ENCODE measurements around the gene FHL2.

FHL2 gene

GRCh38 chr2:105391763-105392662, 6.8 kb downstream of the FHL2 start:
- Histone ChIP-seq H3K4me1 (ENCODE audit: insufficient read depth, low read length, poor library complexity, severe bottlenecking) (peaks cover 40% of the 10 kb centered on the region), H3F3A (ENCODE audit: low read depth) (no peaks in the 10 kb centered on the region), H2AFZ (ENCODE audit: low read length) (no peak overlapping the region), H3K4me2 (ENCODE audit: low read depth, low read length, poor library complexity, severe bottlenecking) (peak overlapping the region; percentile 88), H3K27me3 (ENCODE audit: insufficient read depth, low read length, poor library complexity, severe bottlenecking) (no peaks in the 10 kb centered on the region), H3K4me3 (ENCODE audit: low read length, poor library complexity, severe bottlenecking) (no peak overlapping the region), H3K9ac (ENCODE audit: low read depth, low read length, poor library complexity, severe bottlenecking) (no peak overlapping the region), H3K9me3 (ENCODE audit: insufficient read depth, low read depth, low read length) (no peaks in the 10 kb centered on the region), H3K9me2 (replicated peaks; ENCODE audit: low read depth, low read length) (no peaks in the 10 kb centered on the region), H3K36me3 (ENCODE audit: insufficient read depth, low read length) (peaks cover 9% of the 10 kb centered on the region; the same call in 1 of the 2 replicates), H4K20me1 (ENCODE audit: insufficient read depth, low read length, poor library complexity, severe bottlenecking) (peaks cover 5% of the 10 kb centered on the region), H3K79me2 (ENCODE audit: insufficient read depth, low read length) (peaks cover 94% of the 10 kb centered on the region)
- TF ChIP-seq CTCF (conservative IDR thresholded peaks at IDR 0.05; ENCODE audit: low read length) (no peak), EZH2phosphoT487 (IDR thresholded peaks at IDR 0.05; ENCODE audit: borderline replicate concordance) (no peak)

GRCh38 chr2:105391058-105391627, 7.7 kb downstream of the FHL2 start:
- Histone ChIP-seq H3F3A (ENCODE audit: low read depth) (no peaks in the 10 kb centered on the region), H3K36me3 (ENCODE audit: insufficient read depth, low read length) (peaks cover 13% of the 10 kb centered on the region; the same call in 1 of the 2 replicates), H2AFZ (ENCODE audit: low read length) (no peak overlapping the region), H3K9ac (ENCODE audit: low read depth, low read length, poor library complexity, severe bottlenecking) (no peak overlapping the region), H3K9me2 (replicated peaks; ENCODE audit: low read depth, low read length) (no peaks in the 10 kb centered on the region), H3K79me2 (ENCODE audit: insufficient read depth, low read length) (peaks cover 86% of the 10 kb centered on the region), H3K4me2 (ENCODE audit: low read depth, low read length, poor library complexity, severe bottlenecking) (no peak overlapping the region), H3K4me1 (ENCODE audit: insufficient read depth, low read length, poor library complexity, severe bottlenecking) (peaks cover 32% of the 10 kb centered on the region), H4K20me1 (ENCODE audit: insufficient read depth, low read length, poor library complexity, severe bottlenecking) (peaks cover 5% of the 10 kb centered on the region), H3K4me3 (ENCODE audit: low read length, poor library complexity, severe bottlenecking) (no peak overlapping the region), H3K27me3 (ENCODE audit: insufficient read depth, low read length, poor library complexity, severe bottlenecking) (no peaks in the 10 kb centered on the region), H3K9me3 (ENCODE audit: insufficient read depth, low read depth, low read length) (no peaks in the 10 kb centered on the region)
- TF ChIP-seq CTCF (conservative IDR thresholded peaks at IDR 0.05; ENCODE audit: low read length), result no peak
- TF ChIP-seq EZH2phosphoT487 (IDR thresholded peaks at IDR 0.05; ENCODE audit: borderline replicate concordance), result no peak

DNA sequence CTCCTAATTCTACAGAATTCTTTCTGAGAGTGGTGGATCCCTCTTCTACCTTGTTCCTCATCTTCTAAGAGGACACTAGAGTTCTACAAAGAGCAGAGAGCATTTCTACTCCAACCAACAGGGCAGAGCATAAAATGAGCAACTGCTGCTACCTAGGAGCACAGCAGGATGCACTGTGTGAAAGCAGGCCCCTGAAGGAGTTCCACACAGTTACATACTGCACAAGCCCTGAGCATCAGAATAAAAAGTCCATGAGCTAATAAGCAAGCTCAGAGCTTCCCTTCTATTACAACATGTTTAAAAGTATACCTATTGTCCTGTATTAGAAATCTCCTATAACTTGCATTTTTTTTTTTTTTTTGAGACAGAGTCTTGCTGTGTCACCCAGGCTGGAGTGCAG, 8.4 kb downstream of the FHL2 start:
- peaks cover 79% of the 10 kb centered on the region for H3K79me2 ChIP-seq (ENCODE audit: insufficient read depth, low read length)
- no peaks in the 10 kb centered on the region for H3F3A ChIP-seq (ENCODE audit: low read depth)
- no peak overlapping the region for H3K9ac ChIP-seq (ENCODE audit: low read depth, low read length, poor library complexity, severe bottlenecking)
- H3K9me2 ChIP-seq (replicated peaks; ENCODE audit: low read depth, low read length), result no peaks in the 10 kb centered on the region
- no peaks in the 10 kb centered on the region for H3K27me3 ChIP-seq (ENCODE audit: insufficient read depth, low read length, poor library complexity, severe bottlenecking)
- peaks cover 25% of the 10 kb centered on the region for H3K4me1 ChIP-seq (ENCODE audit: insufficient read depth, low read length, poor library complexity, severe bottlenecking)
- H3K4me3 ChIP-seq (ENCODE audit: low read length, poor library complexity, severe bottlenecking), result no peak overlapping the region
- TF ChIP-seq EZH2phosphoT487 (IDR thresholded peaks at IDR 0.05; ENCODE audit: borderline replicate concordance), result no peak
- TF ChIP-seq CTCF (conservative IDR thresholded peaks at IDR 0.05; ENCODE audit: low read length), result no peak
- H4K20me1 ChIP-seq (ENCODE audit: insufficient read depth, low read length, poor library complexity, severe bottlenecking), result peaks cover 5% of the 10 kb centered on the region
- no peak overlapping the region for H2AFZ ChIP-seq (ENCODE audit: low read length)
- no peaks in the 10 kb centered on the region for H3K9me3 ChIP-seq (ENCODE audit: insufficient read depth, low read depth, low read length)
- peaks cover 20% of the 10 kb centered on the region for H3K36me3 ChIP-seq (ENCODE audit: insufficient read depth, low read length)
- no peak overlapping the region for H3K4me2 ChIP-seq (ENCODE audit: low read depth, low read length, poor library complexity, severe bottlenecking)
